HepG2 (cell line): Measurements from ENCODE around the gene PSMA7. TPM values are rescaled to one million over a fixed set of nuclear protein-coding genes. Genes with fewer than 3 reads are reported as not detected.

ENCODE experiments used
- ARNT2 ChIP-seq: sonication (generic); formaldehyde crosslinking; IDR thresholded peaks from 2 replicates; pipeline ENCODE4 v1.8.0; 2022; ENCODE audit warnings: mild to moderate bottlenecking, low read depth, missing genetic modification reagents, moderate library complexity
- CREB1 ChIP-seq, 2 experiments: fragments of 450-650 bp in 1 of 2; IDR thresholded peaks; 2 replicates each; pipeline ENCODE4 v1.6.1; 2016 to 2017; ENCODE audit warnings: control low read depth in 1 of 2, mild to moderate bottlenecking in 1 of 2, missing compliant biosample characterization in 1 of 2, missing genetic modification characterization in 1 of 2
- HOXA5 ChIP-seq: sonication (generic); formaldehyde crosslinking; IDR thresholded peaks from 2 replicates; pipeline ENCODE4 v1.4.0; 2020; ENCODE audit warnings: missing genetic modification reagents
- HOXD1 ChIP-seq: sonication (generic); formaldehyde crosslinking; IDR thresholded peaks from 2 replicates; pipeline ENCODE4 v1.5.0; 2020; ENCODE audit warnings: missing genetic modification reagents
- NR2C2 ChIP-seq: sonication (generic); formaldehyde crosslinking; IDR thresholded peaks from 2 replicates; pipeline ENCODE4 v1.4.0; 2020; ENCODE audit warnings: missing genetic modification reagents, mild to moderate bottlenecking, moderate library complexity, borderline replicate concordance
- SALL1 ChIP-seq: sonication (generic); formaldehyde crosslinking; IDR thresholded peaks from 2 replicates; pipeline ENCODE4 v1.8.0; 2022; ENCODE audit warnings: mild to moderate bottlenecking, missing genetic modification reagents
- U2AF2 ChIP-seq: fragments of 200-400 bp; formaldehyde crosslinking; IDR thresholded peaks from 2 replicates; pipeline ENCODE4 v1.6.1; 2017; ENCODE audit warnings: low read depth, mild to moderate bottlenecking, low read length
- ZFY ChIP-seq: sonication (generic); formaldehyde crosslinking; IDR thresholded peaks from 2 replicates; pipeline ENCODE4 v1.4.0; 2020; ENCODE audit warnings: missing genetic modification reagents
- ZNF546 ChIP-seq: sonication (generic); formaldehyde crosslinking; conservative IDR thresholded peaks from 2 replicates; pipeline ENCODE4 v1.8.1; 2023; ENCODE audit warnings: mild to moderate bottlenecking, missing genetic modification reagents
- ZNF766 ChIP-seq: sonication (generic); formaldehyde crosslinking; IDR thresholded peaks from 2 replicates; pipeline ENCODE4 v1.5.0; 2020; ENCODE audit warnings: missing genetic modification reagents, borderline replicate concordance
- ZNF879 ChIP-seq: sonication (generic); formaldehyde crosslinking; IDR thresholded peaks from 2 replicates; pipeline ENCODE4 v1.8.1; 2023; ENCODE audit warnings: missing genetic modification reagents
- polyA plus RNA-seq, 8 experiments: library from polyadenylated mRNA; depleted of rRNA in 3 of 8; stranded (reverse) in 7 of 8; unstranded in 1 of 8; fragments of >200 nt; fragmentation: Illumina TruSeq in 4 of 8; extraction: Trizol in 4 of 8; gene quantifications; 2 replicates each; pipeline versions ENCODE4 v1.2.1 to v1.2.3, GENCODE V29; 2011 to 2016; ENCODE audit warnings: low read depth in 4 of 8, missing spikeins in 1 of 8, mixed read lengths in 1 of 8; ENCODE audit not compliant: insufficient read depth in 1 of 8
- total RNA-seq, 5 experiments: library from RNA; depleted of rRNA; stranded (reverse); fragments of >200 nt; fragmentation: Illumina TruSeq; extraction: Trizol; gene quantifications; 2 replicates each; pipeline ENCODE4 v1.2.3, GENCODE V29; 2016; ENCODE audit warnings: low read depth in 1 of 5
- TF ChIP-seq, protein P1 (sequence below): sonication (generic); formaldehyde crosslinking; IDR thresholded peaks from 2 replicates; pipeline ENCODE4 v1.9.0; 2021; ENCODE audit warnings: missing genetic modification reagents, mild to moderate bottlenecking, borderline replicate concordance
- TF ChIP-seq, protein P2 (sequence below): sonication (generic); formaldehyde crosslinking; IDR thresholded peaks from 2 replicates; pipeline ENCODE4 v1.9.0; 2021; ENCODE audit warnings: missing genetic modification reagents, borderline replicate concordance
- TF ChIP-seq, protein P3 (sequence below): sonication (generic); formaldehyde crosslinking; IDR thresholded peaks from 2 replicates; pipeline ENCODE4 v1.4.0; 2020; ENCODE audit warnings: missing genetic modification reagents, low read depth, mild to moderate bottlenecking, borderline replicate concordance
- TF ChIP-seq, protein P4 (sequence below): sonication (generic); formaldehyde crosslinking; IDR thresholded peaks from 2 replicates; pipeline ENCODE4 v1.4.0; 2020; ENCODE audit warnings: missing genetic modification reagents
- TF ChIP-seq, protein P5 (sequence below): sonication (generic); formaldehyde crosslinking; IDR thresholded peaks from 2 replicates; pipeline ENCODE4 v1.4.0; 2020; ENCODE audit warnings: mild to moderate bottlenecking, missing genetic modification reagents
- TF ChIP-seq, protein P6 (sequence below): sonication (generic); formaldehyde crosslinking; IDR thresholded peaks from 2 replicates; pipeline ENCODE4 v1.8.0; 2022; ENCODE audit warnings: mild to moderate bottlenecking, missing genetic modification reagents, moderate library complexity

PSMA7 gene
- total and polyA plus RNA-seq, 2 of the 13 experiments (the other 11 are each of a cell fraction or from before 2014, with no cell fraction given), result 531 to 631 TPM

DNA sequence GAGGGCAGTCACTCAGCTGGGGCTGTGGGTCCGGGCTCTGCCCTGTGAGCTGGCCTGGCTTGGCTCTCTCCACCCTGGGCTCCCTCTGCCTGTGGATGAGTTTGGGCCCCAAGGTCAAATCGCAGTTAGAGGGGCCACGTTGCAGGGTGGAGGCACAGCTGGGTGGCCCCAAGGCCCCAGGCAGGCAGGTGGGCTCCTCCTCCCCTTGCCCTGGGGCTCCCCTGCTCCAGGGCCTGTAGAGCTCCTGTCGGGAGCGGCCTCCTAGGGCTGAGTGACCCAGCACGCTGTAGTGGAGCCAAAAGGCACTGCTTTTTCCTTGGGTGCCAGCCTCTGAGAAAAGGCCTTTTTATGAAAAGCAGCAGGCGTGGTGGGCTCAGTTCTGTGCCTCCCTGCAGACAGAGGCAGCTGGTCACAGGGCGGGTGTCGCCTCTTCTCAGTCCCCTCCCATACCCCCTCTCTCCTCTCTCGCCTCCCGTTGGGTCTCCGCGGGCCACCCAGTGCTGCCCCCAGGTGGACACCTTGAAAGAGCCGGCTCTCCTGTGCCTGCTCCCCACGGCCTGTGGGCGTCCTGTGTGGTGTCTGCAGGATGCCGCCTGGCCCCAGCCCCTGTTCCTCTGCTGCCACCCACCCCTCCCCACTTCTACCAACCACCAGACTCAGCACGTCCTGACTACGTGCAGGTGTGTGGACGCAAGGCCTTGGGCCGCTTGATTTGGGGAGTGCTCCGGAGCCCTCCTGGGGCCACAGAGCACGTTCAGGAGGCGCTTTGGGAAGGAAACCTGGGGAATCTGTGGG is 13.6 kb upstream of the PSMA7 start (continued):
- TF ChIP-seq, protein P1, sequence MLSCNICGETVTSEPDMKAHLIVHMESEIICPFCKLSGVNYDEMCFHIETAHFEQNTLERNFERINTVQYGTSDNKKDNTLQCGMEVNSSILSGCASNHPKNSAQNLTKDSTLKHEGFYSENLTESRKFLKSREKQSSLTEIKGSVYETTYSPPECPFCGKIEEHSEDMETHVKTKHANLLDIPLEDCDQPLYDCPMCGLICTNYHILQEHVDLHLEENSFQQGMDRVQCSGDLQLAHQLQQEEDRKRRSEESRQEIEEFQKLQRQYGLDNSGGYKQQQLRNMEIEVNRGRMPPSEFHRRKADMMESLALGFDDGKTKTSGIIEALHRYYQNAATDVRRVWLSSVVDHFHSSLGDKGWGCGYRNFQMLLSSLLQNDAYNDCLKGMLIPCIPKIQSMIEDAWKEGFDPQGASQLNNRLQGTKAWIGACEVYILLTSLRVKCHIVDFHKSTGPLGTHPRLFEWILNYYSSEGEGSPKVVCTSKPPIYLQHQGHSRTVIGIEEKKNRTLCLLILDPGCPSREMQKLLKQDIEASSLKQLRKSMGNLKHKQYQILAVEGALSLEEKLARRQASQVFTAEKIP (CRISPR knock-in tag), result no peak
- TF ChIP-seq HOXD1 (CRISPR knock-in tag) (0 out of 2 replicates have a peak, but pooled peaks have one; percentile 7), ZNF766 (no peak), HOXA5 (CRISPR knock-in tag) (no peak), ZNF879 (CRISPR knock-in tag) (no peak), NR2C2 (no peak), U2AF2 (no peak), SALL1 (CRISPR knock-in tag) (peak; percentile 60; the same call in 1 of the 2 replicates), CREB1 (IDR thresholded peaks at IDR 0.05) (no peak), CREB1 (CRISPR knock-in tag; IDR thresholded peaks at IDR 0.05) (no peak), ZFY (CRISPR knock-in tag) (no peak), ARNT2 (peak; percentile 53; the same call in 1 of the 2 replicates), ZNF546 (peak; percentile 84; the same call in 1 of the 2 replicates)
- TF ChIP-seq, protein P2, sequence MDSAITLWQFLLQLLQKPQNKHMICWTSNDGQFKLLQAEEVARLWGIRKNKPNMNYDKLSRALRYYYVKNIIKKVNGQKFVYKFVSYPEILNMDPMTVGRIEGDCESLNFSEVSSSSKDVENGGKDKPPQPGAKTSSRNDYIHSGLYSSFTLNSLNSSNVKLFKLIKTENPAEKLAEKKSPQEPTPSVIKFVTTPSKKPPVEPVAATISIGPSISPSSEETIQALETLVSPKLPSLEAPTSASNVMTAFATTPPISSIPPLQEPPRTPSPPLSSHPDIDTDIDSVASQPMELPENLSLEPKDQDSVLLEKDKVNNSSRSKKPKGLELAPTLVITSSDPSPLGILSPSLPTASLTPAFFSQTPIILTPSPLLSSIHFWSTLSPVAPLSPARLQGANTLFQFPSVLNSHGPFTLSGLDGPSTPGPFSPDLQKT (CRISPR knock-in tag), result no peak
- TF ChIP-seq, protein P3, sequence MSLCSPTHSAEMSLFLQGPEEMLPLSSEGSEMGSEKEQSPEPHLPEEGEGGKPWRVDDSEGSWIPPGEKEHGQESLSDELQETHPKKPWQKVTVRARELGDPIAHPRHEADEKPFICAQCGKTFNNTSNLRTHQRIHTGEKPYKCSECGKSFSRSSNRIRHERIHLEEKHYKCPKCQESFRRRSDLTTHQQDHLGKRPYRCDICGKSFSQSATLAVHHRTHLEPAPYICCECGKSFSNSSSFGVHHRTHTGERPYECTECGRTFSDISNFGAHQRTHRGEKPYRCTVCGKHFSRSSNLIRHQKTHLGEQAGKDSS (CRISPR knock-in tag), result 0 out of 2 replicates have a peak, but pooled peaks have one; percentile 67
- TF ChIP-seq, protein P4, sequence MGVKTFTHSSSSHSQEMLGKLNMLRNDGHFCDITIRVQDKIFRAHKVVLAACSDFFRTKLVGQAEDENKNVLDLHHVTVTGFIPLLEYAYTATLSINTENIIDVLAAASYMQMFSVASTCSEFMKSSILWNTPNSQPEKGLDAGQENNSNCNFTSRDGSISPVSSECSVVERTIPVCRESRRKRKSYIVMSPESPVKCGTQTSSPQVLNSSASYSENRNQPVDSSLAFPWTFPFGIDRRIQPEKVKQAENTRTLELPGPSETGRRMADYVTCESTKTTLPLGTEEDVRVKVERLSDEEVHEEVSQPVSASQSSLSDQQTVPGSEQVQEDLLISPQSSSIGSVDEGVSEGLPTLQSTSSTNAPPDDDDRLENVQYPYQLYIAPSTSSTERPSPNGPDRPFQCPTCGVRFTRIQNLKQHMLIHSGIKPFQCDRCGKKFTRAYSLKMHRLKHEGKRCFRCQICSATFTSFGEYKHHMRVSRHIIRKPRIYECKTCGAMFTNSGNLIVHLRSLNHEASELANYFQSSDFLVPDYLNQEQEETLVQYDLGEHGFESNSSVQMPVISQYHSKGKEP (CRISPR knock-in tag), result no peak
- TF ChIP-seq, protein P5, sequence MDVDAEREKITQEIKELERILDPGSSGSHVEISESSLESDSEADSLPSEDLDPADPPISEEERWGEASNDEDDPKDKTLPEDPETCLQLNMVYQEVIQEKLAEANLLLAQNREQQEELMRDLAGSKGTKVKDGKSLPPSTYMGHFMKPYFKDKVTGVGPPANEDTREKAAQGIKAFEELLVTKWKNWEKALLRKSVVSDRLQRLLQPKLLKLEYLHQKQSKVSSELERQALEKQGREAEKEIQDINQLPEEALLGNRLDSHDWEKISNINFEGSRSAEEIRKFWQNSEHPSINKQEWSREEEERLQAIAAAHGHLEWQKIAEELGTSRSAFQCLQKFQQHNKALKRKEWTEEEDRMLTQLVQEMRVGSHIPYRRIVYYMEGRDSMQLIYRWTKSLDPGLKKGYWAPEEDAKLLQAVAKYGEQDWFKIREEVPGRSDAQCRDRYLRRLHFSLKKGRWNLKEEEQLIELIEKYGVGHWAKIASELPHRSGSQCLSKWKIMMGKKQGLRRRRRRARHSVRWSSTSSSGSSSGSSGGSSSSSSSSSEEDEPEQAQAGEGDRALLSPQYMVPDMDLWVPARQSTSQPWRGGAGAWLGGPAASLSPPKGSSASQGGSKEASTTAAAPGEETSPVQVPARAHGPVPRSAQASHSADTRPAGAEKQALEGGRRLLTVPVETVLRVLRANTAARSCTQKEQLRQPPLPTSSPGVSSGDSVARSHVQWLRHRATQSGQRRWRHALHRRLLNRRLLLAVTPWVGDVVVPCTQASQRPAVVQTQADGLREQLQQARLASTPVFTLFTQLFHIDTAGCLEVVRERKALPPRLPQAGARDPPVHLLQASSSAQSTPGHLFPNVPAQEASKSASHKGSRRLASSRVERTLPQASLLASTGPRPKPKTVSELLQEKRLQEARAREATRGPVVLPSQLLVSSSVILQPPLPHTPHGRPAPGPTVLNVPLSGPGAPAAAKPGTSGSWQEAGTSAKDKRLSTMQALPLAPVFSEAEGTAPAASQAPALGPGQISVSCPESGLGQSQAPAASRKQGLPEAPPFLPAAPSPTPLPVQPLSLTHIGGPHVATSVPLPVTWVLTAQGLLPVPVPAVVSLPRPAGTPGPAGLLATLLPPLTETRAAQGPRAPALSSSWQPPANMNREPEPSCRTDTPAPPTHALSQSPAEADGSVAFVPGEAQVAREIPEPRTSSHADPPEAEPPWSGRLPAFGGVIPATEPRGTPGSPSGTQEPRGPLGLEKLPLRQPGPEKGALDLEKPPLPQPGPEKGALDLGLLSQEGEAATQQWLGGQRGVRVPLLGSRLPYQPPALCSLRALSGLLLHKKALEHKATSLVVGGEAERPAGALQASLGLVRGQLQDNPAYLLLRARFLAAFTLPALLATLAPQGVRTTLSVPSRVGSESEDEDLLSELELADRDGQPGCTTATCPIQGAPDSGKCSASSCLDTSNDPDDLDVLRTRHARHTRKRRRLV (CRISPR knock-in tag), result no peak
- TF ChIP-seq, protein P6, sequence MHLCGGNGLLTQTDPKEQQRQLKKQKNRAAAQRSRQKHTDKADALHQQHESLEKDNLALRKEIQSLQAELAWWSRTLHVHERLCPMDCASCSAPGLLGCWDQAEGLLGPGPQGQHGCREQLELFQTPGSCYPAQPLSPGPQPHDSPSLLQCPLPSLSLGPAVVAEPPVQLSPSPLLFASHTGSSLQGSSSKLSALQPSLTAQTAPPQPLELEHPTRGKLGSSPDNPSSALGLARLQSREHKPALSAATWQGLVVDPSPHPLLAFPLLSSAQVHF (CRISPR knock-in tag), result no peak
